Right lobe of liver (tissue), 4 donors: ENCODE data around the gene USP40.

Source experiments
- CTCF ChIP-seq, 4 donors: fragments of 200-600 bp in 3 of 4; fragments of 450-650 bp in 1 of 4; IDR thresholded peaks; one replicate each; pipeline versions ENCODE4 v1.5.1 to v1.8.0; 2016 to 2022; ENCODE audit warnings: antibody characterized with exemption in 4 of 4, mild to moderate bottlenecking in 2 of 4
- POLR2A ChIP-seq: fragments of 450-650 bp; IDR thresholded peaks from one replicate; pipeline ENCODE4 v1.6.1; 2017; ENCODE audit warnings: antibody characterized with exemption, mild to moderate bottlenecking
- donor health status: DM: no; HTN: no; CAD: no.
- donor health status: DM: no; HTN: no; CAD: no.
- donor health status: DM: no; HTN: yes; CAD: no.

- TF ChIP-seq CTCF (IDR thresholded peaks at IDR 0.05) (no peak), POLR2A (no peak)
Observed at GRCh38 chr2:233446121-233446520, 120.5 kb downstream of the USP40 start.
